Thoracic aorta (tissue), 2 donors: ENCODE data around the gene TSPAN32. TPM values are rescaled to one million over a fixed set of nuclear protein-coding genes. Genes with fewer than 3 reads are reported as not detected.

Experiments used
- ATAC-seq: fragments of 150-250 bp; one replicate; pipeline ENCODE4 v1.8.0; 2017; ENCODE audit warnings: low read depth; ENCODE audit not compliant: insufficient number of reproducible peaks, low FRiP score
- DNase-seq: peaks from one replicate; pipeline ENCODE4 v3.0.0-alpha.2; 2020; ENCODE audit warnings: low spot score
- H3K27ac ChIP-seq, 2 donors: fragments of 200-600 bp; sonication (generic); 1 replicate in 1 of 2; 2 replicates in 1 of 2; pipeline ENCODE4 v1.5.1; 2016; ENCODE audit warnings: mild to moderate bottlenecking in 2 of 2, moderate library complexity in 2 of 2
- H3K27me3 ChIP-seq: fragments of 200-600 bp; sonication (generic); replicated peaks from 2 replicates; pipeline ENCODE4 v1.6.0; 2016; ENCODE audit warnings: mild to moderate bottlenecking; ENCODE audit not compliant: insufficient read depth
- H3K36me3 ChIP-seq: fragments of 200-600 bp; sonication (generic); one replicate; pipeline ENCODE4 v1.5.1; 2016
- H3K4me1 ChIP-seq, 2 donors: fragments of 200-600 bp; sonication (generic); 1 replicate in 1 of 2; 2 replicates in 1 of 2; pipeline versions ENCODE4 v1.5.1 to v1.6.0; 2016; ENCODE audit warnings: low read depth in 2 of 2, mild to moderate bottlenecking in 1 of 2; ENCODE audit not compliant: control insufficient read depth in 1 of 2
- H3K4me3 ChIP-seq: fragments of 200-600 bp; sonication (generic); 2 replicates; pipeline ENCODE4 v1.5.1; 2016; ENCODE audit warnings: mild to moderate bottlenecking
- H3K9me3 ChIP-seq: fragments of 200-600 bp; sonication (generic); 2 replicates; pipeline ENCODE4 v1.5.1; 2016
- total RNA-seq, 2 donors: library from RNA; depleted of rRNA; stranded (reverse); fragments of >200 nt; gene quantifications; one replicate each; pipeline versions ENCODE4 v1.1.0 to v1.2.3, GENCODE V29; 2016
- TF ChIP-seq, protein P1 (sequence below): fragments of 200-600 bp; sonication (generic); IDR thresholded peaks from one replicate; pipeline ENCODE4 v1.5.1; 2019; ENCODE audit warnings: antibody characterized with exemption

The TSPAN32 gene
- total RNA-seq, 2 donors from 2014 or later, result 2.5 to 6.9 TPM

DNA sequence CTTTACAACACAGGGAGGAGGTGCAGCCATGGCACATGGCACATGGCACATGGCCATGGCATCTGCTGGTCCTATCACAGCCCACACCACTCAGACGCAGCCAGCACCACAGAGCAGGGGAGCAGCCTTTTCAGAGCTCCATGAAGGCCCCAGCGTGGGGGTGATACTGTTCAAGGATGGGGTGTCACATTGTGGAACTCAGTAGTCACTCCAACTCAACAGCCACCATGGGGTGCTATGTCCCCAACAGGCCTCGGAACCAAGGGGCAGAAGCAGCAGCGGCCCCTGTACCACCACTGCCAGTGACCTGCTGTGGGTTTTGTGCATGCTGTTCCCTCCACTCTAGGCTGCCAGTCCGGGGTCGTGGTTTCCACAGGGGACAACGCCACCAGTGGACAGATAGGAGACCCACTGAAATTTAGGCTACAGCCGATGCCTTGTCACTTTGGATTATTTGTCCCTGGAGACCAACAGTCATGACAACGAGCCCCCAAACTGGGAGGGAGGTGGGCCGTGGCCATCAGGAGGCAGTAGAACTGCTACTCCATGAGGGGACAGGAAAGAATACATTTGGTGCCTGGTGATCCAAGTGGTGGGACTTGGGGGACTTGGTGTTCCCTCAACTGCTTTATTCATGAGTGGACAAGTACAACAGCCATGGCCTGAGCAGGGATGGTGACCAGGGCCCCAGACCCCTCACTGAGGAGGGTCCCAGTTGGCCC is 44.9 kb downstream of the TSPAN32 start:
- Histone ChIP-seq H3K9me3 (peaks cover 7% of the 10 kb centered on the region), H3K36me3 (no peaks in the 10 kb centered on the region), H3K27ac (no peak overlapping the region), H3K4me3 (no peak overlapping the region), H3K4me1 (no peaks in the 10 kb centered on the region), H3K27me3 (no peaks in the 10 kb centered on the region)
- TF ChIP-seq, protein P1, sequence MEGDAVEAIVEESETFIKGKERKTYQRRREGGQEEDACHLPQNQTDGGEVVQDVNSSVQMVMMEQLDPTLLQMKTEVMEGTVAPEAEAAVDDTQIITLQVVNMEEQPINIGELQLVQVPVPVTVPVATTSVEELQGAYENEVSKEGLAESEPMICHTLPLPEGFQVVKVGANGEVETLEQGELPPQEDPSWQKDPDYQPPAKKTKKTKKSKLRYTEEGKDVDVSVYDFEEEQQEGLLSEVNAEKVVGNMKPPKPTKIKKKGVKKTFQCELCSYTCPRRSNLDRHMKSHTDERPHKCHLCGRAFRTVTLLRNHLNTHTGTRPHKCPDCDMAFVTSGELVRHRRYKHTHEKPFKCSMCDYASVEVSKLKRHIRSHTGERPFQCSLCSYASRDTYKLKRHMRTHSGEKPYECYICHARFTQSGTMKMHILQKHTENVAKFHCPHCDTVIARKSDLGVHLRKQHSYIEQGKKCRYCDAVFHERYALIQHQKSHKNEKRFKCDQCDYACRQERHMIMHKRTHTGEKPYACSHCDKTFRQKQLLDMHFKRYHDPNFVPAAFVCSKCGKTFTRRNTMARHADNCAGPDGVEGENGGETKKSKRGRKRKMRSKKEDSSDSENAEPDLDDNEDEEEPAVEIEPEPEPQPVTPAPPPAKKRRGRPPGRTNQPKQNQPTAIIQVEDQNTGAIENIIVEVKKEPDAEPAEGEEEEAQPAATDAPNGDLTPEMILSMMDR, result no peak
- no peak for ATAC-seq
- no peak for DNase-seq

GRCh38 chr11:2347308-2347830 is 45.6 kb downstream of the TSPAN32 start:
- H3K36me3 ChIP-seq, result no peaks in the 10 kb centered on the region
- H3K9me3 ChIP-seq, result peaks cover 7% of the 10 kb centered on the region
- H3K4me3 ChIP-seq, result no peak overlapping the region
- no peak overlapping the region for H3K27ac ChIP-seq
- DNase-seq (no peak), ATAC-seq (no peak)
- no peaks in the 10 kb centered on the region for H3K27me3 ChIP-seq
- TF ChIP-seq, protein P1, result no peak
- no peaks in the 10 kb centered on the region for H3K4me1 ChIP-seq

GRCh38 chr11:2348986-2349385 is 47.2 kb downstream of the TSPAN32 start:
- H3K4me1 ChIP-seq, result no peaks in the 10 kb centered on the region
- TF ChIP-seq, protein P1, result no peak
- H3K36me3 ChIP-seq, result no peaks in the 10 kb centered on the region
- DNase-seq (no peak), ATAC-seq (no peak)
- H3K27ac ChIP-seq, result no peak overlapping the region
- peaks cover 7% of the 10 kb centered on the region for H3K9me3 ChIP-seq
- no peaks in the 10 kb centered on the region for H3K27me3 ChIP-seq
- H3K4me3 ChIP-seq, result no peak overlapping the region

- TF ChIP-seq, protein P1, result no peak
- H3K27me3 ChIP-seq, result no peaks in the 10 kb centered on the region
- no peak for ATAC-seq
- H3K36me3 ChIP-seq, result no peaks in the 10 kb centered on the region
- H3K4me1 ChIP-seq, result no peaks in the 10 kb centered on the region
- H3K27ac ChIP-seq, result no peak overlapping the region
- H3K4me3 ChIP-seq, result no peak overlapping the region
- peaks cover 7% of the 10 kb centered on the region for H3K9me3 ChIP-seq
- DNase-seq, result no peak
Measured at GRCh38 chr11:2351701-2352100, 49.9 kb downstream of the TSPAN32 start.

GRCh38 chr11:2352420-2352819 is 50.6 kb downstream of the TSPAN32 start:
- H3K4me1 ChIP-seq, result no peaks in the 10 kb centered on the region
- no peak overlapping the region for H3K4me3 ChIP-seq
- H3K36me3 ChIP-seq, result no peaks in the 10 kb centered on the region
- peaks cover 7% of the 10 kb centered on the region for H3K9me3 ChIP-seq
- no peaks in the 10 kb centered on the region for H3K27me3 ChIP-seq
- H3K27ac ChIP-seq, result no peak overlapping the region
- no peak for DNase-seq
- no peak for ATAC-seq
- TF ChIP-seq, protein P1, result no peak
